GM18517 (cell line): ENCODE data around the gene MCC.

ENCODE experiments used
- ATAC-seq: cut with Tn5 transposase; IDR thresholded peaks from one replicate; pipeline ENCODE4 v1.9.1; 2021; ENCODE audit warnings: mild to moderate bottlenecking, moderate library complexity; ENCODE audit not compliant: unreplicated experiment

The MCC gene

GRCh38 chr5:113157886-113158285 is 330.4 kb downstream of the MCC start:
- no peak for ATAC-seq

DNA sequence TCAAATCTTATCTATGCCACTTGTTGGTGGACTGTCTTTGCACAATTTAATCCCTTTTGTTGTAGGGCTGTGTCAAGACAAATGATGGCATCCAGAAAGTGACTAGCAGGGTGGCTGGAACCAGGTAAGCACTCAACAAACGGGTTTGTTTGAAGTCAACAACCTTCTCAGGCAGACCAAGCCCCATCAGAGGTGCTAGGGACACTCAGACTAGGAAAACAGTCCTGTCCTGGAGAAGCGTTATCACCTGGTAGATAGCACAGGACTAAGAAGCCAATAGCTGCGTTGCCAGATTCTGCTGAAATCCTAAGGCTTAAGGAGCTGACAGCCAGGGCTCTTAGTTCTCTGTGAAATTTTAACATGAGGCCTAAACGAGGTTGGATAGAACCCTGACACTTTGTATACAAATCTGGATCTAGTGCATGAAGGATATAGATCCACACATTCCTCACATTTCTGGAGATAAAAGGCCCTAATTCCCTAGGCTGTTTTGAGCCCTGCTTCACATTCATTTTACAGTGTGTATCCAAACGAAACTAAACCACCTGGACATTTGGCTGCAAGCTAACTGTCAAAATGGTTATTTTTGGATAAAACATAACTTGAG is 331.9 kb downstream of the MCC start:
- no peak for ATAC-seq

- ATAC-seq = no peak
Measured at GRCh38 chr5:113153512-113154097, 334.6 kb downstream of the MCC start.

DNA sequence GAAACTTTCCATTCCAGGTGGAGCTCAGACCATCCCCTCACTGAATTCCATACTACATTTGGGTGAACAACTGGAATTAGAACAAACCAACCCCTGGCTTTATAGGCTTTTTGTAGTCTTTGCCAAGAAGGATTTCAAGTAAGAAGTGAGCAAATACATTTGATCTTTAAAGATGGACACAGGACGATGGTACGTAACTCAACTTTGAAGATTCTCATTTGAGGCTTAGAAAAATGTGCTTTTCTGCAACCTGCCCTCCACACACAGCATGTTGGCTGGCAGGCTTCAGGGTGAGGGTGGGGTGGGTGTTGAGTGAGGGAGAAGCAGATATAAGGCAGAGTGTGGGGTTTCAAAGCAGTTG is 335.9 kb downstream of the MCC start:
- ATAC-seq = no peak

DNA sequence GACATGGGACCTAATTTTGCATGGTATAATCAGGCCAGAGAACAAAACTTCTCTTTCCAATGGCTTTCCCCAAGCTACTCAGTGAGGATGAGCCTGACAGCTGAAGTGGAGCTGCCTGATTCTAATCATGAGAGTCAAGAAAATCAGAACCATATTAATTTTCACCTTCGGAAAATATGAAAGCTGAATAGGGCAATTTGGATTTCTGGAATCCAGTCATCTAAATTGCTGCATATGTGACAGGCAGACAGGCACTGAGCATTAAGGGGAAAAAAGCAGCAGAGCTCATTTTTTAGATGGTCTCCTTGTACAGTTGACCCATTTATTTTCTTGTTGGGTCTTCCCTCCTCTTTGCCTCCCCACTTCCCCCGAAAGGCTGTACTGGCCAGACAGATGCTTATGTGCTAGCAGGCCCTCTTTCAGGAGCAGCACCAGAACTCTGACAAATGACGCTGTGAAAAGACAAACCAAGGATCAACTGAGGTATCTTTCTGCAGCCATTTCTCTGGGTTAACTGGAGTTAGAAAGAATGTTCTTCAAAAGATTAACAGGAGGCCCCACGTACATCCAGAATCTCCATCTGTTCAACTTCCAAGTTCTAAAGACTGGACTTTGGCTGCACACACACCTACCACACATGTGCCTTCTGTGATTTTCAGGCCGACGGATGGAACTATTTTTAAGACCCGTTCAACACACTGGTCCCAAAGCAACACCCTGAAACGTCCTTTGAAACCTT is 336.4 kb downstream of the MCC start:
- ATAC-seq = no peak

- no peak for ATAC-seq
Measured at GRCh38 chr5:113150821-113151220, 337.4 kb downstream of the MCC start.

- no peak for ATAC-seq
Measured at GRCh38 chr5:113150221-113150620, 338.0 kb downstream of the MCC start.

DNA sequence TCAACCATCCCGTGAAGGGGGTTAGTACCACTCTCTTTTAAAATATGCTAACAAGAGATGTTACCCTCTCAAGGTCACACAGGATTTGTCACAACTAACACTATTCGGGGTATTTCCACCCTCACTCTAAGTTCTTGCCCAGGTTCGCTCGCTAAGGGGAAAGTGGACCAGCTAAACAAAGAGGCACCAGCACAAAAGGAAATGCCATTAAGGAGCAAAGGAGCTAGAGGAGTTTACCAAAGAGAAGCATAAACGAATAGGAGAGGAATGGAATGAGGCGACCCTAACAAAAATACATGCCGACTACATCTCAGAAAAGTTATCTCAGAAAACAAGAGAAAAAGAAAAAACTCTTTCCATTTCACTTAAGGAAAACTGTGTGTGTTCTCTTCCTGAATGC is 340.7 kb downstream of the MCC start:
- ATAC-seq = no peak

- no peak for ATAC-seq
Measured at GRCh38 chr5:113147101-113147508, 341.1 kb downstream of the MCC start.

GRCh38 chr5:113145757-113146387 is 342.4 kb downstream of the MCC start:
- ATAC-seq = no peak

GRCh38 chr5:113142186-113142585 is 346.1 kb downstream of the MCC start:
- no peak for ATAC-seq

- ATAC-seq = no peak
Measured at GRCh38 chr5:113140837-113141671, 347.2 kb downstream of the MCC start.

- no peak for ATAC-seq
Measured at GRCh38 chr5:113133211-113133975, 354.9 kb downstream of the MCC start.

DNA sequence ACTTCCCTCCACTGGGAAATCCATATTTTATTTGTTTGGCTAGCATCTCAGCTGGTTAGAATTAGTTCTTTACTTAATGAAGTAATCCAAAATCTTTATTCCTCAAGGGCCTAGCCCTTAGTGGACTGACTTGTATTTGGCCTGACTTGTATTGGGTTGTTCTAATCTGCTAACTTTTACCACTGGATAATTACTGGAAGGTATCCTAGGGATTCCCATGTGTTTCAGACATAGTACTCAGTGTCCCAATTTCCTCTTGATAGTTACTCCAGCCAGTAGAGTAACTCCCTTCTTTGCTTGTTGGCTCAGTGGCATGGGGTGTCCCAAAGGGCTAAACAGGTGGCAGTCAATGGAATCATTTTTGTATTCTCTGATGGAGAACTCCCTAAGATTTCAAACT is 355.7 kb downstream of the MCC start:
- no peak for ATAC-seq

DNA sequence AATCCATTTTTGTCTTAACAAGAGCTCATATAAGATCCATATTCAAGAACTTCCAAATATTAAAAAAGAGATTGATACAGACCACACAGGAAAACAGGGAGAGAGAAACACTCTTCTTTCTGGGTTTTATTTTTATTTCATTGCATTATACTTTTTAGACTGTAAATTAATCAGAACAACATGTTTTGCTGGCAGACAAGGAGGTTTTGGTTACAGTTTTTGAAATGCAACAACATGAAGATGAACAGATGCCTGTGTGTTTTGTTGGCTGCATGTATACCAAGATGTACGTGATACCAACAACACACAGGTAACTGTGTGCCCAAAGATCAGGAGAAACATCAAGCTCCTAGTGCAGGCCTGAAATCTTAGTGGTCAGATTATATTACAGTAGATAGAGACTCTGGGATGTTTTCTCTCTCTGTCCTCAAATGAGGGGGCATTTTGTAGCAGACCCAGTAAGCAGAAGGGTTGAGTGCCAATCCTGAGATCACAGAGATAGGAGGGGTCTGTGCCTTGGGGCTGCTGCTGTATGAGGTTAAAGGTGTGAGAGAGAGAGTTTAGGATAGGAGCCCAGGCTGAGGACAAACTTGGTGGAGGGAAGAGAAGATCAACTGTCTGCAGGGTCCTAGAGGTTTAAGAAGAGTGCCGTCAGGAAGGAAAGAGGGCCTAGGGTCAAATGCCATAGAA is 359.5 kb downstream of the MCC start:
- no peak for ATAC-seq

DNA sequence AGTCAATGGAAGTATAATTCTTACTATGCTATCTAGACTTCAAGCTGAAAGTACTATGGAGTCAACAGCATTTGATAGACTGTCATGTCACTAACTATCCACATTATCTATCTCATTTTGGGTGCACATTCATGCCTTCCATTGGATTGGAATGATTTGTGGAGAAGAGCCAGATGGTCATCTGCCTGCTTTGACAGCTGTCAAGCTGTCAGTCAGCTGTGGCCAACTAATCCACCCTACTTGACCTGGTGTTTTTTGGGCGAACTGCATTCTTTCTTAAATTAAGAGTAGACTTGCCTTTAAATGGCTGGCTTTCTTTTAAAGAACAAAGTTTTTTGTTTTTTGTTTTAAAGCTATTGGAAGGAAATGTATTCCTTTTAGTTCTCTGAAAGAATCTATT is 360.2 kb downstream of the MCC start:
- no peak for ATAC-seq

GRCh38 chr5:113127021-113127420 is 361.2 kb downstream of the MCC start:
- ATAC-seq = no peak

DNA sequence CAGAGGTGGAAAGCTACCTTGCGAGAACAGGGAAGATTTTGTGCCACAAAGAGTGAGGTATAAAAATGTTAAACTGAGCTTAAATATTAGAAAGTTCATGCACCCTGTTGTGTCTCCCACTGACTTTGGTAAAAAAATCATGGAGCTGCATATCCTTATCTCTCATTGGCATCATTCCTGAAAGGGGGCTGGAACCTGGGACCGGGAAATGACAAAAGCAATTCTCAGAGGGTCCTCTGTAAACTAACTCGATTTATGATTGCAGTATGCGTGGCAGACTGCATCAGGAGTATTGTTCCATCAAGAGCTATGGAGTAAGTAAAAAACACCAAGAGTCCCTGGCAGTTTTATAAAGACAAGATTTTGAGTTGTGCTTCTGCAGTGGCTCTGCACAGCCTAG is 362.9 kb downstream of the MCC start:
- ATAC-seq = no peak

DNA sequence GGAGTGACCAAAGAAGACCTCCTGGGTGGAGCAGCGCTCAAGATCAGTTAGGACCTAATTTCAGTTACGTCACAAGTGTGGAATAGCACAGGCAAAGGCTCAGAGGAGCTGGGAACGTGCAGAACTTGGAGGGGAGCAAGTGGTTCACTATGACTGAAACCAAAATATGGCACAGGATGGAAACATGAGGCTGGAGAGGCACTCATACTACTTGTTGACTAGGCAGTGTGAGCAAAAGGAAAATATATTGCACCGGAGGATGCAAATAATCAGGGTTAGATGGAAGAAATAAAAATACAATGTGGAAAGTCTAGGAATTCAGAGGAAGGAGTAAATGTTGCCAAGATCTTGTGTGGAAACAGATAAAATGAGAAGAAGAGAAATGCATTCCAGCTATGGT is 363.3 kb downstream of the MCC start:
- ATAC-seq = no peak

GRCh38 chr5:113124265-113124664 is 364.0 kb downstream of the MCC start:
- ATAC-seq = no peak
